MCF 10A (cell line): ENCODE results near the gene MPLKIP. TPM values are rescaled to one million over a fixed set of nuclear protein-coding genes. Genes with fewer than 3 reads are reported as not detected.
A peak's percentile ranks its signal among the peaks of the same experiment; 100 is the strongest.
"Not testable (repeated sequence)": the region's sequence is repeated elsewhere in the genome, so short reads cannot be mapped to it uniquely, and the experiment has no call there.

ENCODE experiments used
- BruUV-seq: library from RNA; stranded (reverse); fragments of 400-500 nt; replicated peaks from 2 replicates; lab custom pipeline; 2021; lab: Mats Ljungman, UMichigan
- CTCF ChIA-PET: fragments of 300-600 bp; sonication (Branson Sonifier 250); formaldehyde crosslinking; extraction: SDS; loops from one replicate; lab custom pipeline; 2021; ENCODE audit warnings: antibody characterized with exemption, inconsistent platforms; lab: Yijun Ruan, JAX
- POLR2A ChIA-PET: fragments of 300-600, 350-650 bp; sonication (Branson Sonifier 250); formaldehyde crosslinking; extraction: SDS; loops from one replicate; lab custom pipeline; 2020; ENCODE audit warnings: antibody characterized with exemption, inconsistent platforms; lab: Yijun Ruan, JAX
- DNase-seq: peaks from one replicate; pipeline ENCODE4 v3.0.0-alpha.2; 2018; ENCODE audit not compliant: unreplicated experiment
- H3K27ac Mint-ChIP-seq: one replicate; pipeline ENCODE4 v1.8.0; 2022; ENCODE audit warnings: mild to moderate bottlenecking, low read depth, mixed read lengths; ENCODE audit not compliant: unreplicated experiment
- H3K27me3 Mint-ChIP-seq: one replicate; pipeline ENCODE4 v1.8.0; 2022; ENCODE audit warnings: mixed read lengths; ENCODE audit not compliant: insufficient read depth, unreplicated experiment
- H3K36me3 Mint-ChIP-seq: one replicate; pipeline ENCODE4 v1.8.0; 2022; ENCODE audit warnings: mild to moderate bottlenecking, moderate library complexity, mixed read lengths; ENCODE audit not compliant: insufficient read depth, unreplicated experiment
- H3K4me1 Mint-ChIP-seq: one replicate; pipeline ENCODE4 v1.8.0; 2022; ENCODE audit warnings: mixed read lengths; ENCODE audit not compliant: insufficient read depth, unreplicated experiment
- H3K4me3 Mint-ChIP-seq: one replicate; pipeline ENCODE4 v1.8.0; 2022; ENCODE audit warnings: mild to moderate bottlenecking, moderate library complexity, mixed read lengths; ENCODE audit not compliant: unreplicated experiment
- H3K9me3 Mint-ChIP-seq: one replicate; pipeline ENCODE4 v1.8.0; 2022; ENCODE audit warnings: mixed read lengths; ENCODE audit not compliant: unreplicated experiment
- intact Hi-C: fragments of 100-400 bp; cut with micrococcal nuclease; formaldehyde crosslinking; loops from 2 replicates; pipeline ENCODE4 v1.14.1; 2022
- total RNA-seq: library from RNA; stranded (reverse); gene quantifications from 2 replicates; pipeline ENCODE4 v1.2.3, GENCODE V29; 2022
- TF ChIP-seq, protein P1 (sequence below): fragments of 200-600 bp; IDR thresholded peaks from one replicate; pipeline ENCODE4 v1.8.0; 2022; ENCODE audit warnings: antibody characterized with exemption, mild to moderate bottlenecking; ENCODE audit not compliant: unreplicated experiment

Gene MPLKIP
- total RNA-seq, 1 experiment from 2014 or later = 30.6 TPM

DNA sequence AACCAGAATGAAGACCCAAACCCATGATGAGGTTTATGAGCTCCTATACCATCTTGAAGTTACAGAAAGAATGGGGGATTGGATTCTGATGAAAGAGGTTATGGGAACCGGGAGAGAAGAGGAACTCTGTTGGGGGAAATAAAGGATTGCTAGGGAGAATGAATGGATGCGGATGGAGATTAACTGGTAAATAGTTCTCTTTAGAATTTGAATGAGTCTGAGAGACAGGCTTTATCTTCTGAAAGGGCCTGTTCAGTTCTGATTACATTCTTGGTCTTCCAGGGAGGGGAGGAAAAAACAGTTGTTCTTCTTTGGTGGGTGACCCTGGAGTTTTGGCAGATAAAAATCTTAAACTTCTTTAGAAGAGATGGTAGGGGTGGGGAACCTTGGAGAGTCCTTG lies 14.2 kb upstream of the MPLKIP start:
- no peak overlapping the region for H3K27ac Mint-ChIP-seq
- no peaks in the 10 kb centered on the region for H3K36me3 Mint-ChIP-seq
- ChIA-PET CTCF (interaction anchor here (1.1 kb wide), 2 partner anchors 84 to 1738 kb away, joined by 4 to 5 read pairs; no protein-coding TSS in a partner anchor), POLR2A (no interaction called here)
- H3K27me3 Mint-ChIP-seq = no peaks in the 10 kb centered on the region
- H3K4me1 Mint-ChIP-seq = no peaks in the 10 kb centered on the region
- BruUV-seq = no TSS peak
- no peak for DNase-seq
- H3K9me3 Mint-ChIP-seq = no peaks in the 10 kb centered on the region
- no peak overlapping the region for H3K4me3 Mint-ChIP-seq
- intact Hi-C loops = no loop called here
- TF ChIP-seq, protein P1, sequence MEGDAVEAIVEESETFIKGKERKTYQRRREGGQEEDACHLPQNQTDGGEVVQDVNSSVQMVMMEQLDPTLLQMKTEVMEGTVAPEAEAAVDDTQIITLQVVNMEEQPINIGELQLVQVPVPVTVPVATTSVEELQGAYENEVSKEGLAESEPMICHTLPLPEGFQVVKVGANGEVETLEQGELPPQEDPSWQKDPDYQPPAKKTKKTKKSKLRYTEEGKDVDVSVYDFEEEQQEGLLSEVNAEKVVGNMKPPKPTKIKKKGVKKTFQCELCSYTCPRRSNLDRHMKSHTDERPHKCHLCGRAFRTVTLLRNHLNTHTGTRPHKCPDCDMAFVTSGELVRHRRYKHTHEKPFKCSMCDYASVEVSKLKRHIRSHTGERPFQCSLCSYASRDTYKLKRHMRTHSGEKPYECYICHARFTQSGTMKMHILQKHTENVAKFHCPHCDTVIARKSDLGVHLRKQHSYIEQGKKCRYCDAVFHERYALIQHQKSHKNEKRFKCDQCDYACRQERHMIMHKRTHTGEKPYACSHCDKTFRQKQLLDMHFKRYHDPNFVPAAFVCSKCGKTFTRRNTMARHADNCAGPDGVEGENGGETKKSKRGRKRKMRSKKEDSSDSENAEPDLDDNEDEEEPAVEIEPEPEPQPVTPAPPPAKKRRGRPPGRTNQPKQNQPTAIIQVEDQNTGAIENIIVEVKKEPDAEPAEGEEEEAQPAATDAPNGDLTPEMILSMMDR = no peak

DNA sequence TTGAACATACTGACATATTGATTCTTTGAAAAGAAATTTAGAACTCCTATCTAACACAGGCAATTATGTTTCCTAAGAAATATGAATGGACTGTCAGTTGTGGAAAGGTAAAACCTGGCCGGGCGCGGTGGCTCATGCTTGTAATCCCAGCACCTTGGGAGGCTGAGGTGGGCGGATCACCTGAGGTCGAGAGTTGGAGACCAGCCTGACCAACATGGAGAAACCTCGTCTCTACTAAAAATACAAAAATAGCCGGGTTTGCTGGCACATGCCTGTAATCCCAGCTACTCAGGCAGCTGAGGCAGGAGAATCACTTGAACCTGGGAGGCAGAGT lies 13.8 kb upstream of the MPLKIP start:
- H3K4me3 Mint-ChIP-seq, DNase-seq, H3K9me3 Mint-ChIP-seq, POLR2A ChIA-PET, H3K27ac Mint-ChIP-seq, H3K27me3 Mint-ChIP-seq, BruUV-seq, H3K4me1 Mint-ChIP-seq, intact Hi-C loops, H3K36me3 Mint-ChIP-seq: not testable (repeated sequence)
- CTCF ChIA-PET = interaction anchor here (1.1 kb wide), 1 partner anchor 1737 kb away, joined by 4 read pairs; no protein-coding TSS in a partner anchor

DNA sequence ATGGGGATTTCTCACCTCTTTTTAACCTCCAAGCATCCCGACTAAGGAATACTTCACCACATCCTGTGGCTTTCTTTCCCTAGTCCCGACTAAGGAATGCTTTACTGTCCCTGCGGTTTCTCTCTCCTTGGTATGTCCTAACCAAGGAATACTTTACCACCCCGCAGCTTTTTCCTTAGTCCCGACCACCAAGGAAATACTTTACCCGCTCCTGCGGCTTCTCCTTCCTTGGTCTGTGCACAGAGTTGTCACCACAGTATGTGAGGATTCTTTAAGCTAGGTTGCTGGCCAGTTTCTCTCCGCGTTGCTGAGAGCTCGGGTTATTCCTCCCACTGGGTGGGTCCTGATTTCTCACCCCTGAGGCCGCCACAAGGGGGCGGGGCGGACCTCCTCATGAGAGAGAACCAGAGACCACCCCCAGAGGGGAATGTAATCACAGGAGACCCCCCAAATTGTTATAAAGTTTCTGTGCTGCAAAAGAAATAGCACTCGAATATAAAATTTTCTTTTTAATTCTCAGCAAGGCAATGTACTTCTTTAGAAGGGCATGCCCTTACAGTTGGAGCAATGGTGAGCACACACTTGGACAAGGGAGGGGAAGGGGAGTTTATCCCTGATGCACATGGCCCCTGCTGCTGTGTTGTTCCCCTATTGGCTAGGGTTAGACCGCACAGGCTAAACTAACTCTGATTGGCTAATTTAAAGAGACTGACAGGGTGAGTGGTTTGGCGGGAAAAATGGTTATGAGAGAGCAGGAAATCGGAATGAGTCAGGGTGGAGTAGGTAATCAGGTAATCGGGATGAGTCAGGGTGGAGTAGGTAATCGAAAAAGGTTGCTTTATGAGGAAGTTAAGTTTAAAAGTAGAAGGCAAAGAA lies 13.2 kb upstream of the MPLKIP start:
- intact Hi-C loops = no loop called here
- ChIA-PET POLR2A (no interaction called here), CTCF (no interaction called here)
- H3K27me3 Mint-ChIP-seq = no peaks in the 10 kb centered on the region
- no TSS peak for BruUV-seq
- TF ChIP-seq, protein P1 = no peak
- DNase-seq = no peak
- H3K4me1 Mint-ChIP-seq = no peaks in the 10 kb centered on the region
- H3K36me3 Mint-ChIP-seq = no peaks in the 10 kb centered on the region
- H3K9me3 Mint-ChIP-seq = no peaks in the 10 kb centered on the region
- no peak overlapping the region for H3K4me3 Mint-ChIP-seq
- no peak overlapping the region for H3K27ac Mint-ChIP-seq

DNA sequence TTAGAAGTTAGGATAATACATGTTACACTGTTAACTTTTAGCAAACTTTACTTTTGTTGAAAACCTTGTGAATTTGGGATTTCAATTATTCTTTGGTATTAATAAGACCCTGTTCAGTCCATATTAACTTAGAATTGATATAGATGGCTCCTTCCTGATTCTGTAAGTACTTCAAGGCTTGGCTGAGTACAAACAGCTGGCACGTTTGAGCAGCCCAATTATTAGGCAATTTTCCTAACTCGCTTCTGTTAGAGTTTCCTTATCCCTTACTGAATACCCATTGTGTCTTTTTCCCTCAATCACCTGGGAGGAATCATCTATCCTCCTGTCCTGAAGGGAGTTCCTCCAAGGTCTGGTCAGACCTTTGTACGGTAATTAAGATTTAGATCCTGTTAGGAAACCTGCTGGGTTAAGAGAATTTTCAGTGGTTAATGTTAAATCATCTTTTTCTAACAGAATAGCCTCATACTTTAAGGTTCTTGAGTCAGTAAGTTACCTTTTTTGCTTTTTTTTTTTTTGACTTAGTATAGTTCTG lies 11.2 kb upstream of the MPLKIP start:
- intact Hi-C loops, POLR2A ChIA-PET: not testable (repeated sequence)
- CTCF ChIA-PET = interaction anchor here (0.6 to 0.7 kb wide), 2 partner anchors 12 to 1824 kb away, joined by 3 read pairs; no protein-coding TSS in a partner anchor

DNA sequence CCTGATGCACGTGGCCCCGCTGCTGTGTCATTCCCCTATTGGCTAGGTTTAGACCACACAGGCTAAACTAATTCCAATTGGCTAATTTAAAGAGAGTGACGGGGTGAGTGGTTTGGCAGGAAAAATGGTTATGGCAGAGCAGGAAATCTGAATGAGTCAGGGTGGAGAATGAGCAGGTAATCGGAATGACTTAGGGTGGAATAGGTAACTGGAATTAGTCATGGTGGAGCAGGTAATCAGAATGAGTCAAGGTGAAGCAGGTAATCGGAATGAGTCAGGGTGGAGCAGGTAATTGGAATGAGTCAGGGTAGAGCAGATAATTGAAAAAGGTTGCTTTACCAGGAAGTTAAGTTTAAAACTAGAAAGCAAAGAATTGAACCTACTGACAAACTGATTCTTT lies 7.5 kb upstream of the MPLKIP start:
- H3K4me3 Mint-ChIP-seq, H3K9me3 Mint-ChIP-seq, CTCF ChIA-PET, intact Hi-C loops, H3K36me3 Mint-ChIP-seq, BruUV-seq, H3K4me1 Mint-ChIP-seq, H3K27ac Mint-ChIP-seq, POLR2A ChIA-PET, H3K27me3 Mint-ChIP-seq: not testable (repeated sequence)
- peak; percentile 41 for DNase-seq

More for the DNA sequence above, 11.2 kb upstream of the MPLKIP start:
- not testable (repeated sequence) for H3K4me3 Mint-ChIP-seq, H3K27ac Mint-ChIP-seq, H3K27me3 Mint-ChIP-seq, H3K36me3 Mint-ChIP-seq, H3K4me1 Mint-ChIP-seq, H3K9me3 Mint-ChIP-seq, DNase-seq, BruUV-seq

DNA sequence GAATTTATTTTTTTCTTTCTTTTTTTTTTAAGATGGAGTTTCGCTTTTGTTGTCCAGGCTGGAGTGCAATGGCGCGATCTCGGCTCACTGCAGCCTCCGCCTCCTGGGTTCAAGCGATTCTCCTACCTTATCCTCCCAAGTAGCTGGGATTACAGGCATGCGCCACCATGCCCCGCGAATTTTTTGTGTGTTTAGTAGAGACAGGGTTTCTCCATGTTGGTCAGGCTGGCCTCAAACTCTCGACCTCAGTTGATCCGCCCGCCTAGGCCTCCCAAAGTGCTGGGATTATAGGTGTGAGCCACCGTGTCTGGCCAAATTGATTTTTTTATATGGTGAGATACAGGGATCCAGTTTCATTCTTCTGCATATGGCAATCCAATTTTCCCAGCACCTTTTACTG lies 5.5 kb upstream of the MPLKIP start:
- POLR2A ChIA-PET, H3K27me3 Mint-ChIP-seq, intact Hi-C loops, H3K27ac Mint-ChIP-seq, H3K4me1 Mint-ChIP-seq, BruUV-seq, DNase-seq, H3K36me3 Mint-ChIP-seq, H3K4me3 Mint-ChIP-seq, H3K9me3 Mint-ChIP-seq, CTCF ChIA-PET: not testable (repeated sequence)
